Liver (tissue), 3 donors: Measurements from ENCODE around the gene SIGLEC12.

Experiments used
- EGR1 ChIP-seq, 2 donors: IDR thresholded peaks; 2 replicates each; pipeline ENCODE4 v1.6.1; 2016 to 2018; ENCODE audit warnings: antibody characterized with exemption in 2 of 2, low read depth in 2 of 2
- TAF1 ChIP-seq: conservative IDR thresholded peaks from 2 replicates; pipeline ENCODE4 v1.6.1; 2016; ENCODE audit warnings: antibody characterized with exemption, mild to moderate bottlenecking
- YY1 ChIP-seq: IDR thresholded peaks from 2 replicates; pipeline ENCODE4 v1.6.1; 2016; ENCODE audit warnings: antibody characterized with exemption, mild to moderate bottlenecking
- TF ChIP-seq, protein P1 (sequence below): fragments of 150-350 bp; IDR thresholded peaks from 2 replicates; pipeline ENCODE4 v1.5.1; 2017; ENCODE audit warnings: improper control_type of control experiment, low read depth, low read length; ENCODE audit not compliant: missing input control
- TF ChIP-seq, protein P2 (sequence below): IDR thresholded peaks from 2 replicates; pipeline ENCODE4 v1.6.1; 2016; ENCODE audit warnings: antibody characterized with exemption
- TF ChIP-seq, protein P3 (sequence below): IDR thresholded peaks from 2 replicates; pipeline ENCODE4 v1.6.1; 2016; ENCODE audit warnings: antibody characterized with exemption
- TF ChIP-seq, protein P4 (sequence below): IDR thresholded peaks from 2 replicates; pipeline ENCODE4 v1.6.1; 2016; ENCODE audit warnings: antibody characterized with exemption, mild to moderate bottlenecking
- TF ChIP-seq, protein P5 (sequence below): IDR thresholded peaks from 2 replicates; pipeline ENCODE4 v1.6.1; 2016; ENCODE audit warnings: antibody characterized with exemption
- donor health status: healthy.
- donor health status: healthy.

DNA sequence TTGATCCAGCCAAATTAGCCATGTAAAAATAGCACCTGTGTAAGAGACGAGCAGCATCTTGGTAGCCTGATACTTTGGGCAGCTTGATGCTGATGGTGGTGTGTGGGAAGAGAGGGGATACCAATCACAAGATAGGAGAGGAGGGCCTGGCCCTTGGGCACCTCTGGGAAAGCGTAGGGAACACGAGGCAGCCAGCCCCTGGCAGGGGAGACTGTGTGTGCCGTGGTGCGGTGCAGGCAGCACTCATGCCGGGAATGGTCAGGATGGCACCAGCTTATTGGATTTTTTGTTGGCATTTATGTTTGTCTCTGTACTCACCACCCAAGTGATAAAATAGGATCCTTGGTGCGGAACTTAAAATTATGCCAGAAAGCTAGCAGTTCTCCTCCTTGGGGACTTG, 53.6 kb downstream of the SIGLEC12 start:
- TF ChIP-seq EGR1 (IDR thresholded peaks at IDR 0.05; ENCODE audit: low read depth in 2 of 2), result no peak
- TF ChIP-seq, protein P1, sequence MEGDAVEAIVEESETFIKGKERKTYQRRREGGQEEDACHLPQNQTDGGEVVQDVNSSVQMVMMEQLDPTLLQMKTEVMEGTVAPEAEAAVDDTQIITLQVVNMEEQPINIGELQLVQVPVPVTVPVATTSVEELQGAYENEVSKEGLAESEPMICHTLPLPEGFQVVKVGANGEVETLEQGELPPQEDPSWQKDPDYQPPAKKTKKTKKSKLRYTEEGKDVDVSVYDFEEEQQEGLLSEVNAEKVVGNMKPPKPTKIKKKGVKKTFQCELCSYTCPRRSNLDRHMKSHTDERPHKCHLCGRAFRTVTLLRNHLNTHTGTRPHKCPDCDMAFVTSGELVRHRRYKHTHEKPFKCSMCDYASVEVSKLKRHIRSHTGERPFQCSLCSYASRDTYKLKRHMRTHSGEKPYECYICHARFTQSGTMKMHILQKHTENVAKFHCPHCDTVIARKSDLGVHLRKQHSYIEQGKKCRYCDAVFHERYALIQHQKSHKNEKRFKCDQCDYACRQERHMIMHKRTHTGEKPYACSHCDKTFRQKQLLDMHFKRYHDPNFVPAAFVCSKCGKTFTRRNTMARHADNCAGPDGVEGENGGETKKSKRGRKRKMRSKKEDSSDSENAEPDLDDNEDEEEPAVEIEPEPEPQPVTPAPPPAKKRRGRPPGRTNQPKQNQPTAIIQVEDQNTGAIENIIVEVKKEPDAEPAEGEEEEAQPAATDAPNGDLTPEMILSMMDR, result no peak
- TF ChIP-seq, protein P2, sequence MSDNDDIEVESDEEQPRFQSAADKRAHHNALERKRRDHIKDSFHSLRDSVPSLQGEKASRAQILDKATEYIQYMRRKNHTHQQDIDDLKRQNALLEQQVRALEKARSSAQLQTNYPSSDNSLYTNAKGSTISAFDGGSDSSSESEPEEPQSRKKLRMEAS, result no peak
- TF ChIP-seq YY1, result no peak
- TF ChIP-seq, protein P3, sequence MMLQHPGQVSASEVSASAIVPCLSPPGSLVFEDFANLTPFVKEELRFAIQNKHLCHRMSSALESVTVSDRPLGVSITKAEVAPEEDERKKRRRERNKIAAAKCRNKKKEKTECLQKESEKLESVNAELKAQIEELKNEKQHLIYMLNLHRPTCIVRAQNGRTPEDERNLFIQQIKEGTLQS, result no peak
- TF ChIP-seq, protein P4, sequence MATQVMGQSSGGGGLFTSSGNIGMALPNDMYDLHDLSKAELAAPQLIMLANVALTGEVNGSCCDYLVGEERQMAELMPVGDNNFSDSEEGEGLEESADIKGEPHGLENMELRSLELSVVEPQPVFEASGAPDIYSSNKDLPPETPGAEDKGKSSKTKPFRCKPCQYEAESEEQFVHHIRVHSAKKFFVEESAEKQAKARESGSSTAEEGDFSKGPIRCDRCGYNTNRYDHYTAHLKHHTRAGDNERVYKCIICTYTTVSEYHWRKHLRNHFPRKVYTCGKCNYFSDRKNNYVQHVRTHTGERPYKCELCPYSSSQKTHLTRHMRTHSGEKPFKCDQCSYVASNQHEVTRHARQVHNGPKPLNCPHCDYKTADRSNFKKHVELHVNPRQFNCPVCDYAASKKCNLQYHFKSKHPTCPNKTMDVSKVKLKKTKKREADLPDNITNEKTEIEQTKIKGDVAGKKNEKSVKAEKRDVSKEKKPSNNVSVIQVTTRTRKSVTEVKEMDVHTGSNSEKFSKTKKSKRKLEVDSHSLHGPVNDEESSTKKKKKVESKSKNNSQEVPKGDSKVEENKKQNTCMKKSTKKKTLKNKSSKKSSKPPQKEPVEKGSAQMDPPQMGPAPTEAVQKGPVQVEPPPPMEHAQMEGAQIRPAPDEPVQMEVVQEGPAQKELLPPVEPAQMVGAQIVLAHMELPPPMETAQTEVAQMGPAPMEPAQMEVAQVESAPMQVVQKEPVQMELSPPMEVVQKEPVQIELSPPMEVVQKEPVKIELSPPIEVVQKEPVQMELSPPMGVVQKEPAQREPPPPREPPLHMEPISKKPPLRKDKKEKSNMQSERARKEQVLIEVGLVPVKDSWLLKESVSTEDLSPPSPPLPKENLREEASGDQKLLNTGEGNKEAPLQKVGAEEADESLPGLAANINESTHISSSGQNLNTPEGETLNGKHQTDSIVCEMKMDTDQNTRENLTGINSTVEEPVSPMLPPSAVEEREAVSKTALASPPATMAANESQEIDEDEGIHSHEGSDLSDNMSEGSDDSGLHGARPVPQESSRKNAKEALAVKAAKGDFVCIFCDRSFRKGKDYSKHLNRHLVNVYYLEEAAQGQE, result no peak
- TF ChIP-seq TAF1, result no peak
- TF ChIP-seq, protein P5, sequence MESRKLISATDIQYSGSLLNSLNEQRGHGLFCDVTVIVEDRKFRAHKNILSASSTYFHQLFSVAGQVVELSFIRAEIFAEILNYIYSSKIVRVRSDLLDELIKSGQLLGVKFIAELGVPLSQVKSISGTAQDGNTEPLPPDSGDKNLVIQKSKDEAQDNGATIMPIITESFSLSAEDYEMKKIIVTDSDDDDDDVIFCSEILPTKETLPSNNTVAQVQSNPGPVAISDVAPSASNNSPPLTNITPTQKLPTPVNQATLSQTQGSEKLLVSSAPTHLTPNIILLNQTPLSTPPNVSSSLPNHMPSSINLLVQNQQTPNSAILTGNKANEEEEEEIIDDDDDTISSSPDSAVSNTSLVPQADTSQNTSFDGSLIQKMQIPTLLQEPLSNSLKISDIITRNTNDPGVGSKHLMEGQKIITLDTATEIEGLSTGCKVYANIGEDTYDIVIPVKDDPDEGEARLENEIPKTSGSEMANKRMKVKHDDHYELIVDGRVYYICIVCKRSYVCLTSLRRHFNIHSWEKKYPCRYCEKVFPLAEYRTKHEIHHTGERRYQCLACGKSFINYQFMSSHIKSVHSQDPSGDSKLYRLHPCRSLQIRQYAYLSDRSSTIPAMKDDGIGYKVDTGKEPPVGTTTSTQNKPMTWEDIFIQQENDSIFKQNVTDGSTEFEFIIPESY, result no peak
